ENCODE results near the gene LRFN2.

- TF ChIP-seq CTCF (conservative IDR thresholded peaks at IDR 0.05; ENCODE audit: low read depth, low read length) (no peak), EZH2phosphoT487 (IDR thresholded peaks at IDR 0.05; ENCODE audit: borderline replicate concordance, low read length) (no peak)
Measured at GRCh38 chr6:40390144-40390800, 196.9 kb downstream of the LRFN2 start.
